ENCODE data around the gene ZNF552. TPM values are rescaled to one million over a fixed set of nuclear protein-coding genes. Genes with fewer than 3 reads are reported as not detected.
"Not testable (repeated sequence)": the region's sequence is repeated elsewhere in the genome, so short reads cannot be mapped to it uniquely, and the experiment has no call there.

ZNF552 gene
- total RNA-seq, 1 donor from 2014 or later = 19.2 TPM

DNA sequence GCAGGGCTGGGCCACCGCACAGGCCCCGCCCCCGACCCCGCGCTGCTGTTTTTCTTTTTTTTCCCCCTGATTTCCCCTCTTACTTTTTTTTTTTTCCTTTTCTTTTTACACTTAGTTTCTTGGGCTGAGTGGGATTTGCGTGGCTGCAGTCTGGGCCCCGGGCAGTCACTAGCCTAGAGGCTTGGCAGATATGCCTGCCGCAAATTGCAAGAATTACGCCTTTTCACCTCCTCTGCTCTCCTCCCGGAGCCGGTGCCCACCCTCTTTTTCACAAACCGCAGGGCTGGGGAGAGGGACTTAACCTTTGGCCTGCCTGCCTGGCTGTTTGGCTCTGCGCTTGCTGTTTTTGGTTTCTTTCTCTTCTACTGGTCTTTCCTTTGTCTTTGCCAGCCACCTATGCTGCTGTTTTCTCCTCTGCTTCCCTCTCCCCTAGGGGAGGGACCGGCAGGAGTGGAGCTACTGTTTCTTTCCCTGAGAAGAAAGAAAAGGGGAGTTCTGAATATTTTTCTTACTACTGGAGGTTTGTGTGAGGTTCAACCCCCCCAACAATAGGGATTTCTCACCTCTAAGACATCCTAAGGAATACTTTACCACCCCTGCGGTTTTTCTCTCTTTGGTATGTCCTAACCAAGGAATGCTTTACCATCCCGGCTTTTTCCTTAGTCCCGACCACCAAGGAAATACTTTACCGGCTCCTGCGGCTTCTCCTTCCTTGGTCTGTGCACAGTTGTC is 11.0 kb downstream of the ZNF552 start:
- Mint-ChIP-seq H3K4me3 (peak overlapping the region; percentile 78), H3K36me3 (peaks cover 17% of the 10 kb centered on the region), H3K27ac (peak overlapping the region; percentile 96), H3K9me3 (no peaks in the 10 kb centered on the region), H3K4me1 (peaks cover 53% of the 10 kb centered on the region), H3K27me3 (ENCODE audit: low read depth) (no peaks in the 10 kb centered on the region)
- TF ChIP-seq, protein P1, sequence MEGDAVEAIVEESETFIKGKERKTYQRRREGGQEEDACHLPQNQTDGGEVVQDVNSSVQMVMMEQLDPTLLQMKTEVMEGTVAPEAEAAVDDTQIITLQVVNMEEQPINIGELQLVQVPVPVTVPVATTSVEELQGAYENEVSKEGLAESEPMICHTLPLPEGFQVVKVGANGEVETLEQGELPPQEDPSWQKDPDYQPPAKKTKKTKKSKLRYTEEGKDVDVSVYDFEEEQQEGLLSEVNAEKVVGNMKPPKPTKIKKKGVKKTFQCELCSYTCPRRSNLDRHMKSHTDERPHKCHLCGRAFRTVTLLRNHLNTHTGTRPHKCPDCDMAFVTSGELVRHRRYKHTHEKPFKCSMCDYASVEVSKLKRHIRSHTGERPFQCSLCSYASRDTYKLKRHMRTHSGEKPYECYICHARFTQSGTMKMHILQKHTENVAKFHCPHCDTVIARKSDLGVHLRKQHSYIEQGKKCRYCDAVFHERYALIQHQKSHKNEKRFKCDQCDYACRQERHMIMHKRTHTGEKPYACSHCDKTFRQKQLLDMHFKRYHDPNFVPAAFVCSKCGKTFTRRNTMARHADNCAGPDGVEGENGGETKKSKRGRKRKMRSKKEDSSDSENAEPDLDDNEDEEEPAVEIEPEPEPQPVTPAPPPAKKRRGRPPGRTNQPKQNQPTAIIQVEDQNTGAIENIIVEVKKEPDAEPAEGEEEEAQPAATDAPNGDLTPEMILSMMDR (IDR thresholded peaks at IDR 0.05; ENCODE audit: unreplicated experiment) = no peak
- peak in 1 of 2 experiments; percentile 62 for DNase-seq (ENCODE audit: low spot score in 2 of 2, unreplicated experiment in 2 of 2)

DNA sequence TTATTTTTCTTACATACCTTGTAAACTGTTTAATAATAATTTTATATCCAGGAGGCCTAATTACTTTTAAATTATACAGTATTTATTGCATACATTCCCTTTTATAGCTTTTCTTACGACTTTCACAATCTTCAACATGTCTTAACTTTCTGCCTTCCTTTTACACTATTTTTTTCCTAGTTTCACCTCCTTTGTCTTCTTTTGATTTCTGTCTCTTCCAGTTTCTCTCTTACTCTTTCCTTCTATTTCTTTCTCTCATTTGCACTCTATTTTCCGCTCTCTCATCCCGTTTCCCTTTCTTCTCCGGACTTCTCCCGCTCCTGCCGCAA is 11.5 kb downstream of the ZNF552 start:
- Mint-ChIP-seq H3K27me3 (ENCODE audit: low read depth) (no peaks in the 10 kb centered on the region), H3K9me3 (no peaks in the 10 kb centered on the region), H3K36me3 (peaks cover 15% of the 10 kb centered on the region), H3K4me3 (peak overlapping the region; percentile 78), H3K4me1 (peaks cover 53% of the 10 kb centered on the region), H3K27ac (peak overlapping the region; percentile 96)
- DNase-seq (ENCODE audit: low spot score in 2 of 2, unreplicated experiment in 2 of 2) = no peak
- TF ChIP-seq, protein P1 (IDR thresholded peaks at IDR 0.05; ENCODE audit: unreplicated experiment) = no peak

DNA sequence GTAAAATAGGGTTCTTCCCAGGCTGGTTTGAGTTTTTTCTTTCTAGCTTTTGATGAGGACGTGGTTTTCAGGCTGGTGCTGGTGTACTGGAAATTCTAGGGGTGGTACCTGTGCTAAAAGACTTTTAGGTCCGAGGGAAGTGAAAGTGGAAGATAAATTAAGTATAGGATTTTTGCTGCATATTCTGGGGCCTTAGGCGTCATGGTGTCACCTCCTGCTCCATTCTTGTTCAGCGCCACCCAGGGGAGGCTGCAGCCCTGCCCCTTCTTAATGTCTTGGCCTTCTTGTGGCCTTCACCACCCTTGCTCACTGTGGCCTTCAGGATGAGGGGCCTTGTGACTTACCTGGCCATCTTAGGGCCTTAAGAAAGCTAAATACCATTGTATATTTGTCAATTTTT is 12.4 kb downstream of the ZNF552 start:
- Mint-ChIP-seq H3K27ac (peak overlapping the region; percentile 83), H3K9me3 (no peaks in the 10 kb centered on the region), H3K4me3 (no peak overlapping the region), H3K4me1 (peaks cover 53% of the 10 kb centered on the region), H3K36me3 (peaks cover 10% of the 10 kb centered on the region), H3K27me3 (ENCODE audit: low read depth) (no peaks in the 10 kb centered on the region)
- TF ChIP-seq, protein P1 (IDR thresholded peaks at IDR 0.05; ENCODE audit: unreplicated experiment) = no peak
- DNase-seq (ENCODE audit: low spot score in 2 of 2, unreplicated experiment in 2 of 2) = no peak

DNA sequence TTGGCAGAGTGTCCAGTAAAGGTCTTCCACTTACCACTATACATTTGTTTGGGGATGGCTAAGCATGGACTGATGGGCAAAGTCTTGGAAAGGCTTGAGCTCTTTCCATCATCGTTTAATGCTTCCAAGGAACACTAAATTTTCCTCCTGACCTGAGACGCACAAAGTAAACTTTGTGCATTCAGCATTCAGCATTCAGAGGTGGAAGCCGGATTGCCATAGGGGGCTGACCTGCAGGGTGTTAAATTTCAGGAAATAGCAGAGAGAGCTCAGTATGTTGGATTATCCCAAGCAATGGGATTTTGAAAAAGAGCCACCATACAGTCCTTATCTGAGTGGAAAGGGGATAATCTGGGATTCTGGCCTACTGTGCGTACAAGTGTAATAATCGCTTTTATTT is 14.0 kb downstream of the ZNF552 start:
- Mint-ChIP-seq H3K27ac (peak overlapping the region; percentile 86), H3K9me3 (no peaks in the 10 kb centered on the region), H3K4me1 (peaks cover 52% of the 10 kb centered on the region), H3K36me3 (peaks cover 9% of the 10 kb centered on the region), H3K4me3 (no peak overlapping the region), H3K27me3 (ENCODE audit: low read depth) (no peaks in the 10 kb centered on the region)
- TF ChIP-seq, protein P1 (IDR thresholded peaks at IDR 0.05; ENCODE audit: unreplicated experiment) = no peak
- no peak for DNase-seq (ENCODE audit: low spot score in 2 of 2, unreplicated experiment in 2 of 2)

DNA sequence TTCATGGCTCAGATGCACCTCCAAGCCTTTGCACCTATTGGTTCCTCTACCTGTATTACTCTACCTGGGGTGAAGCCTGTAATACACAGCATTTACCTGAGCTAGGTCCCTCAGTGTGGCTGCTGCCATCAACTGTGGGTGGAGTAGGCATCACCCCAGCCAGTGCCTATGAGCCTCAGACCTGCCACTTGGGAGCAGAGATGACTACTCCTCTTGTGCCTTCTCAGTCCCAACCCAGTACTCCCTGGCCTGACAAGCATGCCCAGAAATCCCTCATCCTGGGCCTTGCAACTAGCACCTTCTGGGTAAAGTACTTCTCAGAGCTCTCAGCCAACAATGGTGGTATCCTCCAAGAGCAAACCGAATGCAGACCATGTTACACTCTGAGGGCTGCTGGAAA is 18.1 kb downstream of the ZNF552 start:
- H3K27me3 Mint-ChIP-seq (ENCODE audit: low read depth); H3K9me3 Mint-ChIP-seq; H3K27ac Mint-ChIP-seq; H3K4me3 Mint-ChIP-seq; DNase-seq (ENCODE audit: low spot score in 2 of 2, unreplicated experiment in 2 of 2): not testable (repeated sequence)
- peaks cover 27% of the 10 kb centered on the region for H3K36me3 Mint-ChIP-seq
- peaks cover 24% of the 10 kb centered on the region for H3K4me1 Mint-ChIP-seq

DNA sequence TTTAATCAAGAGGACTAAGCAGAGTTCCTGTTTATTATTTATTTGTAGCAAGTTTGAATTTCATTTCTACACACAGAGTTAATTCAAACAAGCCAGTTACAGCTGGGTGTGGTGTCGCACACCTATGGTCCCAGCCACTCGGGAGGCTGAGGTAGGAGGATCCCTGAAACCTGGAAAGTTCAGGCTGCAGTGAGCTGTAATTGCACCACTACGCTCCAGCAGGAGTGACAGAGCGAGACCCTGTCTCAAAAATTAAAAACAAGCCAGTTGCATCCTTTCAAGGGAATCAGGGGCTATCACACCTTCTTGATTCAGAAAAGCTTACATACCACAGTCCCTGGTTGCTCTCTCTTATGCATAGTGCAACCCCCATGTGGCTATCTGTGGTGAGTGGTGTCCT is 25.4 kb downstream of the ZNF552 start:
- Mint-ChIP-seq H3K4me1 (no peaks in the 10 kb centered on the region), H3K27ac (no peak overlapping the region), H3K27me3 (ENCODE audit: low read depth) (no peaks in the 10 kb centered on the region), H3K9me3 (peaks cover 33% of the 10 kb centered on the region), H3K4me3 (no peak overlapping the region), H3K36me3 (peaks cover 68% of the 10 kb centered on the region)
- TF ChIP-seq, protein P1 (IDR thresholded peaks at IDR 0.05; ENCODE audit: unreplicated experiment) = no peak
- no peak for DNase-seq (ENCODE audit: low spot score in 2 of 2, unreplicated experiment in 2 of 2)

All from mesothelial cell of epicardium (in vitro differentiated cells).